Caco-2 (cell line): ENCODE measurements around the gene KIAA0319L. TPM values are rescaled to one million over a fixed set of nuclear protein-coding genes. Genes with fewer than 3 reads are reported as not detected.
"Not testable (repeated sequence)": the region's sequence is repeated elsewhere in the genome, so short reads cannot be mapped to it uniquely, and the experiment has no call there.

Experiments
- BruUV-seq: library from RNA; stranded (reverse); fragments of 400-500 nt; replicated peaks from 2 replicates; lab custom pipeline; 2021; lab: Mats Ljungman, UMichigan
- CTCF ChIA-PET: fragments of 300-600 bp; sonication (Branson Sonifier 250); formaldehyde crosslinking; loops from one replicate; lab custom pipeline; 2022; ENCODE audit warnings: antibody characterized with exemption; lab: Charles Lee
- POLR2A ChIA-PET: fragments of 300-600 bp; sonication (Branson Sonifier 250); formaldehyde crosslinking; loops from one replicate; lab custom pipeline; 2022; ENCODE audit warnings: antibody characterized with exemption; lab: Charles Lee
- DNase-seq, 2 experiments: peaks; one replicate each; pipeline versions ENCODE4 v3.0.0 to v3.0.0-alpha.2; 2020 to 2022
- H3K27me3 ChIP-seq: replicated peaks from 2 replicates; pipeline ENCODE4 v1.6.0; 2011; ENCODE audit warnings: low read length; ENCODE audit not compliant: control insufficient read depth, insufficient read depth
- H3K36me3 ChIP-seq: 2 replicates; pipeline ENCODE4 v1.5.1; 2011; ENCODE audit warnings: low read length; ENCODE audit not compliant: control insufficient read depth, insufficient read depth
- H3K4me1 ChIP-seq: fragments of 250-450 bp; sonication (Bioruptor Pico); 2 replicates; pipeline ENCODE4 v1.5.1; 2020; ENCODE audit warnings: mild to moderate bottlenecking
- H3K4me3 ChIP-seq: 2 replicates; pipeline ENCODE4 v1.5.1; 2011; ENCODE audit warnings: low read depth, mild to moderate bottlenecking, control low read depth, low read length
- H3K9me3 ChIP-seq: fragments of 250-450 bp; sonication (Bioruptor Pico); 2 replicates; pipeline ENCODE4 v1.5.1; 2020; ENCODE audit warnings: mild to moderate bottlenecking, moderate library complexity
- H3K27ac Mint-ChIP-seq: one replicate; pipeline ENCODE4 v1.8.0; 2022; ENCODE audit warnings: mixed read lengths; ENCODE audit not compliant: unreplicated experiment
- H3K27me3 Mint-ChIP-seq: one replicate; pipeline ENCODE4 v1.8.0; 2022; ENCODE audit warnings: mixed read lengths; ENCODE audit not compliant: insufficient read depth, unreplicated experiment
- H3K36me3 Mint-ChIP-seq: one replicate; pipeline ENCODE4 v1.8.0; 2022; ENCODE audit warnings: mild to moderate bottlenecking, mixed read lengths; ENCODE audit not compliant: insufficient read depth, unreplicated experiment
- H3K4me1 Mint-ChIP-seq: one replicate; pipeline ENCODE4 v1.8.0; 2022; ENCODE audit warnings: low read depth, mixed read lengths; ENCODE audit not compliant: unreplicated experiment
- H3K4me3 Mint-ChIP-seq: one replicate; pipeline ENCODE4 v1.8.0; 2022; ENCODE audit warnings: mild to moderate bottlenecking, moderate library complexity, mixed read lengths; ENCODE audit not compliant: unreplicated experiment
- H3K9me3 Mint-ChIP-seq: one replicate; pipeline ENCODE4 v1.8.0; 2022; ENCODE audit warnings: mixed read lengths; ENCODE audit not compliant: unreplicated experiment
- intact Hi-C: fragments of 100-400 bp; cut with micrococcal nuclease; formaldehyde crosslinking; loops from one replicate; pipeline ENCODE4 v1.10.0; 2022; ENCODE audit not compliant: unreplicated experiment
- total RNA-seq: library from RNA; stranded (reverse); gene quantifications from 2 replicates; pipeline ENCODE4 v1.2.3, GENCODE V29; 2022
- TF ChIP-seq, protein P1 (sequence below), 2 experiments: fragments of 200-600 bp in 1 of 2; IDR thresholded peaks; 1 replicate in 1 of 2; 2 replicates in 1 of 2; pipeline versions ENCODE4 v1.5.1 to v1.8.0; 2011 to 2022; ENCODE audit warnings: antibody characterized with exemption in 1 of 2, control low read depth in 1 of 2, inconsistent platforms in 1 of 2, low read depth in 1 of 2, low read length in 1 of 2, mild to moderate bottlenecking in 1 of 2, moderate library complexity in 1 of 2; ENCODE audit not compliant: insufficient read depth in 1 of 2, severe bottlenecking in 1 of 2, unreplicated experiment in 1 of 2

KIAA0319L gene
- total RNA-seq, 1 experiment from 2014 or later = 39.9 TPM

- no peak overlapping the region for H3K4me3 ChIP-seq
- TF ChIP-seq, protein P1, sequence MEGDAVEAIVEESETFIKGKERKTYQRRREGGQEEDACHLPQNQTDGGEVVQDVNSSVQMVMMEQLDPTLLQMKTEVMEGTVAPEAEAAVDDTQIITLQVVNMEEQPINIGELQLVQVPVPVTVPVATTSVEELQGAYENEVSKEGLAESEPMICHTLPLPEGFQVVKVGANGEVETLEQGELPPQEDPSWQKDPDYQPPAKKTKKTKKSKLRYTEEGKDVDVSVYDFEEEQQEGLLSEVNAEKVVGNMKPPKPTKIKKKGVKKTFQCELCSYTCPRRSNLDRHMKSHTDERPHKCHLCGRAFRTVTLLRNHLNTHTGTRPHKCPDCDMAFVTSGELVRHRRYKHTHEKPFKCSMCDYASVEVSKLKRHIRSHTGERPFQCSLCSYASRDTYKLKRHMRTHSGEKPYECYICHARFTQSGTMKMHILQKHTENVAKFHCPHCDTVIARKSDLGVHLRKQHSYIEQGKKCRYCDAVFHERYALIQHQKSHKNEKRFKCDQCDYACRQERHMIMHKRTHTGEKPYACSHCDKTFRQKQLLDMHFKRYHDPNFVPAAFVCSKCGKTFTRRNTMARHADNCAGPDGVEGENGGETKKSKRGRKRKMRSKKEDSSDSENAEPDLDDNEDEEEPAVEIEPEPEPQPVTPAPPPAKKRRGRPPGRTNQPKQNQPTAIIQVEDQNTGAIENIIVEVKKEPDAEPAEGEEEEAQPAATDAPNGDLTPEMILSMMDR (IDR thresholded peaks at IDR 0.05; ENCODE audit: insufficient read depth in 1 of 2, low read depth in 1 of 2, low read length in 1 of 2, severe bottlenecking in 1 of 2, unreplicated experiment in 1 of 2) = no peak
- CTCF ChIA-PET = interaction anchor here (0.8 kb wide), 1 partner anchor 24 kb away, joined by 5 read pairs; no protein-coding TSS in a partner anchor
- Mint-ChIP-seq H3K27me3 (no peaks in the 10 kb centered on the region), H3K27ac (peak overlapping the region; percentile 9), H3K36me3 (peaks cover 18% of the 10 kb centered on the region), H3K9me3 (peaks cover 11% of the 10 kb centered on the region), H3K4me3 (no peak overlapping the region), H3K4me1 (peaks cover 14% of the 10 kb centered on the region)
- BruUV-seq = no TSS peak
- no peaks in the 10 kb centered on the region for H3K36me3 ChIP-seq
- intact Hi-C loops = no loop called here
- no peaks in the 10 kb centered on the region for H3K9me3 ChIP-seq
- no peaks in the 10 kb centered on the region for H3K27me3 ChIP-seq
- peak in 1 of 2 experiments; percentile 41 for DNase-seq
- peaks cover 13% of the 10 kb centered on the region for H3K4me1 ChIP-seq
- POLR2A ChIA-PET = no interaction called here
These were observed 81.8 kb downstream of the KIAA0319L start for GRCh38 chr1:35475356-35475755.

DNA sequence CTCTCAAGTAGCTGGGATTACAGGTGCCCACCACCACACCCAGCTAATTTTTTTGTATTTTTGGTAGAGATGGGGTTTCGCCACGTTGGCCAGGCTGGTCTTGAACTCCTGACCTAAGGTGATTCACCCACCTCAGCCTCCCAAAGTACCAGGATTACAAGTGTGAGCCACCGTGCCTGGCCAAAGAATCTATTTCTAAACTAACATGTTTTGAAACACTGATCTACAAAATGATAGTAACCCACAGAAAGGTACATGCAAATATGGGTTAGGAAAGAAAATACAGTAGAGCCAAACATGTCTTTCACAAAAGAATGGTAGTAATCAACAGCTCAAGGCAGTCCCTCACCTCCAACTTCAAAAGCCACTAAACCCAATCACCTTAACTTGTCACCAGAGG is 84.0 kb downstream of the KIAA0319L start:
- CTCF ChIA-PET, intact Hi-C loops, POLR2A ChIA-PET, H3K4me3 Mint-ChIP-seq, DNase-seq, H3K27ac Mint-ChIP-seq, H3K27me3 ChIP-seq, H3K4me3 ChIP-seq, H3K27me3 Mint-ChIP-seq, BruUV-seq, H3K36me3 ChIP-seq, H3K9me3 ChIP-seq: not testable (repeated sequence)
- peaks cover 34% of the 10 kb centered on the region for H3K36me3 Mint-ChIP-seq
- H3K4me1 Mint-ChIP-seq = peaks cover 14% of the 10 kb centered on the region
- H3K9me3 Mint-ChIP-seq = peaks cover 11% of the 10 kb centered on the region
- H3K4me1 ChIP-seq = peaks cover 13% of the 10 kb centered on the region

DNA sequence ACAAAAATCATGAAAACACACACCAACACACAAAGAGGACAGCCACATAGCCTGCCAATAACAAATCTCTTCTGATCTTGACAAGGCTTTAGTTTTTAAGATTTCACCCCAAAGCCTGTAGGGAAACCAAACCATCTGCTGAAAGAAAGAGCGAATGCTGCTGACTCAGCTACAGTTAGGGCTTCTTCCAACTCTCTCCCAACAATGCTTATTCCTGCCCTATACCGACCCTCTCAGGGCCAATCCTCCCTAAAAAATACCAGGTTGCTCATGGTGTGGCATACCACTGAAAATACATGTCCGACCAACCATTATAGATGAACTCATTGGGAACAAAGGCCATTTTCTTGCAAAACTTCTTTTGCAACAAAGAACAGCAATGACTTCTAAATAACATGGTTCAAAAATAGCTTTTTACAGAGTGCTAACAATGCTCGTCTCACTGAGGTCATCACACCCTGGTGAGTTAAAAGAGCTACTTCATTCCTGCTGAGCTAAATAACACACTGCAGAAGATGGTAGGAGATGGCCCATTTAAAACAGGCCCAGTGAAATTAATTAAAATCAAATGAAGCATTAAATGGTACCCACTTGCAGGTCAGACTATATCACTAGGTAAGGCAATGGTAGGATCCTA is 86.1 kb downstream of the KIAA0319L start:
- CTCF ChIA-PET = no interaction called here
- H3K4me3 ChIP-seq = no peak overlapping the region
- intact Hi-C loops = no loop called here
- TF ChIP-seq, protein P1 (IDR thresholded peaks at IDR 0.05; ENCODE audit: insufficient read depth in 1 of 2, low read depth in 1 of 2, low read length in 1 of 2, severe bottlenecking in 1 of 2, unreplicated experiment in 1 of 2) = no peak
- H3K9me3 Mint-ChIP-seq = peaks cover 11% of the 10 kb centered on the region
- POLR2A ChIA-PET = interaction anchor here (0.6 kb wide), 1 partner anchor 70 kb away, joined by 6 read pairs; no protein-coding TSS in a partner anchor
- no peak for DNase-seq
- H3K4me3 Mint-ChIP-seq = no peak overlapping the region
- peaks cover 29% of the 10 kb centered on the region for H3K36me3 Mint-ChIP-seq
- H3K27me3 Mint-ChIP-seq = no peaks in the 10 kb centered on the region
- no peaks in the 10 kb centered on the region for H3K27me3 ChIP-seq
- no peaks in the 10 kb centered on the region for H3K9me3 ChIP-seq
- no TSS peak for BruUV-seq
- H3K27ac Mint-ChIP-seq = no peak overlapping the region
- peaks cover 14% of the 10 kb centered on the region for H3K4me1 Mint-ChIP-seq
- peaks cover 13% of the 10 kb centered on the region for H3K4me1 ChIP-seq
- H3K36me3 ChIP-seq = no peaks in the 10 kb centered on the region
